Type B pancreatic cell (in vitro differentiated cells): ENCODE data around the gene EGFR. TPM values are rescaled to one million over a fixed set of nuclear protein-coding genes. Genes with fewer than 3 reads are reported as not detected.

Experiments used
- DNase-seq: peaks from one replicate; pipeline ENCODE4 v3.0.0; 2021; ENCODE audit warnings: mixed read lengths; ENCODE audit not compliant: unreplicated experiment; ENCODE audit errors: extremely low spot score
- H3K27ac Mint-ChIP-seq: 2 replicates; pipeline ENCODE4 v1.8.0; 2021; ENCODE audit warnings: mild to moderate bottlenecking, mixed read lengths
- H3K27me3 Mint-ChIP-seq: 2 replicates; pipeline ENCODE4 v1.8.0; 2021; ENCODE audit warnings: mixed read lengths
- H3K36me3 Mint-ChIP-seq: 2 replicates; pipeline ENCODE4 v1.8.0; 2021; ENCODE audit warnings: mixed read lengths
- H3K4me1 Mint-ChIP-seq: one replicate; pipeline ENCODE4 v1.8.0; 2021; ENCODE audit warnings: mixed read lengths; ENCODE audit not compliant: unreplicated experiment
- H3K4me3 Mint-ChIP-seq: 2 replicates; pipeline ENCODE4 v1.8.0; 2021; ENCODE audit warnings: mild to moderate bottlenecking, mixed read lengths
- H3K9me3 Mint-ChIP-seq: 2 replicates; pipeline ENCODE4 v1.8.0; 2021; ENCODE audit warnings: mixed read lengths
- total RNA-seq: library from RNA; stranded (reverse); gene quantifications from 2 replicates; pipeline ENCODE4 v1.2.1, GENCODE V29; 2021; ENCODE audit warnings: low replicate concordance
- TF ChIP-seq, protein P1 (sequence below): fragments of 200-600 bp; sonication (generic); conservative IDR thresholded peaks from 2 replicates; pipeline ENCODE4 v1.5.0; 2021; ENCODE audit warnings: antibody characterized with exemption, mild to moderate bottlenecking

Gene EGFR
- total RNA-seq, 1 donor from 2014 or later = 44.6 TPM

- H3K4me3 Mint-ChIP-seq = no peak overlapping the region
- no peaks in the 10 kb centered on the region for H3K27me3 Mint-ChIP-seq
- H3K9me3 Mint-ChIP-seq = no peaks in the 10 kb centered on the region
- H3K4me1 Mint-ChIP-seq = peaks cover 25% of the 10 kb centered on the region
- DNase-seq = no peak
- TF ChIP-seq, protein P1, sequence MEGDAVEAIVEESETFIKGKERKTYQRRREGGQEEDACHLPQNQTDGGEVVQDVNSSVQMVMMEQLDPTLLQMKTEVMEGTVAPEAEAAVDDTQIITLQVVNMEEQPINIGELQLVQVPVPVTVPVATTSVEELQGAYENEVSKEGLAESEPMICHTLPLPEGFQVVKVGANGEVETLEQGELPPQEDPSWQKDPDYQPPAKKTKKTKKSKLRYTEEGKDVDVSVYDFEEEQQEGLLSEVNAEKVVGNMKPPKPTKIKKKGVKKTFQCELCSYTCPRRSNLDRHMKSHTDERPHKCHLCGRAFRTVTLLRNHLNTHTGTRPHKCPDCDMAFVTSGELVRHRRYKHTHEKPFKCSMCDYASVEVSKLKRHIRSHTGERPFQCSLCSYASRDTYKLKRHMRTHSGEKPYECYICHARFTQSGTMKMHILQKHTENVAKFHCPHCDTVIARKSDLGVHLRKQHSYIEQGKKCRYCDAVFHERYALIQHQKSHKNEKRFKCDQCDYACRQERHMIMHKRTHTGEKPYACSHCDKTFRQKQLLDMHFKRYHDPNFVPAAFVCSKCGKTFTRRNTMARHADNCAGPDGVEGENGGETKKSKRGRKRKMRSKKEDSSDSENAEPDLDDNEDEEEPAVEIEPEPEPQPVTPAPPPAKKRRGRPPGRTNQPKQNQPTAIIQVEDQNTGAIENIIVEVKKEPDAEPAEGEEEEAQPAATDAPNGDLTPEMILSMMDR = no peak
- peaks cover 23% of the 10 kb centered on the region for H3K36me3 Mint-ChIP-seq
- H3K27ac Mint-ChIP-seq = no peak overlapping the region
Measured at GRCh38 chr7:55191161-55191925, 172.5 kb downstream of the EGFR start.

DNA sequence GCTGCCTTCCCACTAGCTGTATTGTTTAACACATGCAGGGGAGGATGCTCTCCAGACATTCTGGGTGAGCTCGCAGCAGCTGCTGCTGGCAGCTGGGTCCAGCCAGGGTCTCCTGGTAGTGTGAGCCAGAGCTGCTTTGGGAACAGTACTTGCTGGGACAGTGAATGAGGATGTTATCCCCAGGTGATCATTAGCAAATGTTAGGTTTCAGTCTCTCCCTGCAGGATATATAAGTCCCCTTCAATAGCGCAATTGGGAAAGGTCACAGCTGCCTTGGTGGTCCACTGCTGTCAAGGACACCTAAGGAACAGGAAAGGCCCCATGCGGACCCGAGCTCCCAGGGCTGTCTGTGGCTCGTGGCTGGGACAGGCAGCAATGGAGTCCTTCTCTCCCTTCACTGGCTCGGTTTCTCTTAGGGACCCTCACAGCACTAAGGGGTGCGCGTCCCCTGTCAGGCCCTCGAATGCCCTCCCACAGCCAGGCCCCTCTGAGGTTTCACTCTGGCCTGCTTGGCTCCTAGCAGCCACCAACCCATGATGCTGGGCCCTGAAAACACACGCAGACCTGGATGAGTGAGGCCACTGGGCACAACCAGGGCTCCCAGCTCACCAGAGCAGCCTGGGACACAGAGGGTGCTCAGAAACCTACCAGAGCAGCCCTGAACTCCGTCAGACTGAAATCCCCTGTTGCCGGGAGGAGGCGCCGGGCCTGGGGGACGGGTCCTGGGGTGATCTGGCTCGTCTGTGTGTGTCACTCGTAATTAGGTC lies 173.3 kb downstream of the EGFR start:
- Mint-ChIP-seq H3K9me3 (no peaks in the 10 kb centered on the region), H3K27ac (no peak overlapping the region), H3K36me3 (peaks cover 25% of the 10 kb centered on the region), H3K27me3 (no peaks in the 10 kb centered on the region), H3K4me3 (no peak overlapping the region), H3K4me1 (peaks cover 25% of the 10 kb centered on the region)
- TF ChIP-seq, protein P1 = no peak
- no peak for DNase-seq

DNA sequence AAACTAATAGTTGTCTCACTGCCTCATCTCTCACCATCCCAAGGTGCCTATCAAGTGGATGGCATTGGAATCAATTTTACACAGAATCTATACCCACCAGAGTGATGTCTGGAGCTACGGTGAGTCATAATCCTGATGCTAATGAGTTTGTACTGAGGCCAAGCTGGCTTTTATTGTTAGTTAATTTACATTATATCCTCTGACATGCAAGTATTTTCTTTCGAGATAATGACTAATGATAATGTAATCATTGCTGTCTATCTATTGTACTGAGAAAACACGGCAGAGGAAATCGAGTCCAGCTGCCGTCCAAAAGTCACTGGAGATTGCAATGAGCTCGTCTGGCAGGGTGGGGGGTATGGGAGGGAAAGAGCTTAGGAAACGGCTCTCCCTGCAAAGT lies 173.9 kb downstream of the EGFR start:
- Mint-ChIP-seq H3K4me3 (no peak overlapping the region), H3K9me3 (no peaks in the 10 kb centered on the region), H3K27ac (no peak overlapping the region), H3K36me3 (peaks cover 26% of the 10 kb centered on the region), H3K27me3 (no peaks in the 10 kb centered on the region), H3K4me1 (peaks cover 25% of the 10 kb centered on the region)
- TF ChIP-seq, protein P1 = no peak
- no peak for DNase-seq

- no peak overlapping the region for H3K4me3 Mint-ChIP-seq
- no peaks in the 10 kb centered on the region for H3K27me3 Mint-ChIP-seq
- H3K36me3 Mint-ChIP-seq = peaks cover 26% of the 10 kb centered on the region
- DNase-seq = no peak
- H3K27ac Mint-ChIP-seq = no peak overlapping the region
- H3K4me1 Mint-ChIP-seq = peaks cover 21% of the 10 kb centered on the region
- no peaks in the 10 kb centered on the region for H3K9me3 Mint-ChIP-seq
- TF ChIP-seq, protein P1 = no peak
Measured at GRCh38 chr7:55193245-55193644, 174.4 kb downstream of the EGFR start.

DNA sequence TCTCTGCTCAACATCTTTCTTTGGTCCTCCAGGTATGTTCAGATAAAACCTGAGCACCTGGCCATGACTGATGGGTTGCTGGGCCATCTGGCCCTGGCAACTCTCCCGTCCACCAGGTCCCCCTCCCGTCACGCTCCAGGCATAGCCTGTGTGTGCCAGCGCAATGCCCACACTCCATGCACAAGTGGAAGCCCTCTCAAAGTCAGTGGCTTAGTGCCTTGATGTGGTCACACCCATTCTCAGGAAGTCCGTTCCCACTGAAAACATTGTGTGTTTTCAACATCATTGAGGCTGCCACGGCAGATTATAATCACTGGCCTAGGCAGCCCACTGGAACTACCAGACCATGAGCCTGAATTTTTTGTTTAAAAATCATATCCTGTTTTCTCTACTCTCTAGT lies 175.7 kb downstream of the EGFR start:
- no peak overlapping the region for H3K27ac Mint-ChIP-seq
- no peaks in the 10 kb centered on the region for H3K9me3 Mint-ChIP-seq
- peaks cover 32% of the 10 kb centered on the region for H3K36me3 Mint-ChIP-seq
- peaks cover 13% of the 10 kb centered on the region for H3K4me1 Mint-ChIP-seq
- H3K4me3 Mint-ChIP-seq = no peak overlapping the region
- TF ChIP-seq, protein P1 = no peak
- no peak for DNase-seq
- H3K27me3 Mint-ChIP-seq = no peaks in the 10 kb centered on the region
